Right lobe of liver (tissue), 6 donors: ENCODE results near the gene PRAC1. TPM values are rescaled to one million over a fixed set of nuclear protein-coding genes. Genes with fewer than 3 reads are reported as not detected.

Experiments
- ATAC-seq, 4 donors: fragments of 200-7000 bp; cut with Tn5 transposase; one replicate each; pipeline ENCODE4 v1.9.1; 2020; ENCODE audit warnings: mild to moderate bottlenecking in 4 of 4, moderate library complexity in 4 of 4
- DNase-seq, 3 donors: peaks; one replicate each; pipeline ENCODE4 v3.0.0-alpha.2; 2020
- H3K27ac ChIP-seq, 3 donors: fragments of 200-600 bp; one replicate each; pipeline ENCODE4 v1.8.0; 2022
- H3K27me3 ChIP-seq, 2 donors: fragments of 200-600 bp; one replicate each; pipeline ENCODE4 v1.8.0; 2022
- H3K36me3 ChIP-seq, 4 donors: fragments of 200-600 bp; sonication (generic) in 1 of 4; one replicate each; pipeline versions ENCODE4 v1.5.1 to v1.8.0; 2017 to 2022; ENCODE audit warnings: control low read depth in 1 of 4
- H3K4me1 ChIP-seq, 4 donors: fragments of 200-600 bp; sonication (generic) in 1 of 4; one replicate each; pipeline versions ENCODE4 v1.5.1 to v1.8.0; 2017 to 2022; ENCODE audit warnings: control low read depth in 1 of 4
- H3K4me3 ChIP-seq, 3 donors: fragments of 200-600 bp; one replicate each; pipeline ENCODE4 v1.8.0; 2022
- H3K9me3 ChIP-seq, 4 donors: fragments of 200-600 bp; sonication (generic) in 1 of 4; one replicate each; pipeline versions ENCODE4 v1.5.1 to v1.8.0; 2017 to 2022; ENCODE audit warnings: control low read depth in 1 of 4
- POLR2A ChIP-seq: fragments of 450-650 bp; IDR thresholded peaks from one replicate; pipeline ENCODE4 v1.6.1; 2017; ENCODE audit warnings: antibody characterized with exemption, mild to moderate bottlenecking
- WGBS: methylation state at CpG from one replicate; pipeline ENCODE4 v1.1.6; 2018; ENCODE audit warnings: low coverage, low lambda C conversion rate; ENCODE audit not compliant: insufficient coverage; ENCODE audit errors: missing lambda C conversion rate; 5-methylcytosine and 5-hydroxymethylcytosine counted together
- intact Hi-C, 2 donors: fragments of 100-400 bp; cut with DNase I; formaldehyde crosslinking; loops; one replicate each; pipeline versions ENCODE4 v1.11.2 to v1.14.1; 2022
- total RNA-seq, 6 experiments: library from RNA; depleted of rRNA in 2 of 6; stranded (reverse); fragments of >200 nt in 2 of 6; fragmentation: NEBNext Ultra II Directional in 3 of 6; extraction: Animal tissue kit (Norgen Biotek cat#: 25700) in 3 of 6; gene quantifications; one replicate each; pipeline versions ENCODE4 v1.1.0 to v1.2.4, GENCODE V29; 2016 to 2023
- TF ChIP-seq, protein P1 (sequence below), 4 donors: fragments of 200-600 bp in 3 of 4; fragments of 450-650 bp in 1 of 4; IDR thresholded peaks; one replicate each; pipeline versions ENCODE4 v1.5.1 to v1.8.0; 2016 to 2022; ENCODE audit warnings: antibody characterized with exemption in 4 of 4, mild to moderate bottlenecking in 2 of 4
- donor health status: DM: no; HTN: yes; CAD: no.
- donor health status: DM: no; HTN: no; CAD: no.
- donor health status: DM: no; HTN: no; CAD: no.
- donor health status: DM: no; HTN: yes; CAD: no.
- donor health status: DM: no; HTN: yes; CAD: no.

The PRAC1 gene
- total RNA-seq, 6 experiments from 2014 or later: not detected

- Histone ChIP-seq H3K36me3 (no peaks in the 10 kb centered on the region), H3K9me3 (no peaks in the 10 kb centered on the region), H3K27ac (no peak overlapping the region), H3K27me3 (peaks cover 20 to 71% of the 10 kb centered on the region in 2 donors), H3K4me1 (no peaks in the 10 kb centered on the region), H3K4me3 (no peak overlapping the region)
- no peak for DNase-seq
- intact Hi-C loops: no loop called here
- TF ChIP-seq, protein P1, sequence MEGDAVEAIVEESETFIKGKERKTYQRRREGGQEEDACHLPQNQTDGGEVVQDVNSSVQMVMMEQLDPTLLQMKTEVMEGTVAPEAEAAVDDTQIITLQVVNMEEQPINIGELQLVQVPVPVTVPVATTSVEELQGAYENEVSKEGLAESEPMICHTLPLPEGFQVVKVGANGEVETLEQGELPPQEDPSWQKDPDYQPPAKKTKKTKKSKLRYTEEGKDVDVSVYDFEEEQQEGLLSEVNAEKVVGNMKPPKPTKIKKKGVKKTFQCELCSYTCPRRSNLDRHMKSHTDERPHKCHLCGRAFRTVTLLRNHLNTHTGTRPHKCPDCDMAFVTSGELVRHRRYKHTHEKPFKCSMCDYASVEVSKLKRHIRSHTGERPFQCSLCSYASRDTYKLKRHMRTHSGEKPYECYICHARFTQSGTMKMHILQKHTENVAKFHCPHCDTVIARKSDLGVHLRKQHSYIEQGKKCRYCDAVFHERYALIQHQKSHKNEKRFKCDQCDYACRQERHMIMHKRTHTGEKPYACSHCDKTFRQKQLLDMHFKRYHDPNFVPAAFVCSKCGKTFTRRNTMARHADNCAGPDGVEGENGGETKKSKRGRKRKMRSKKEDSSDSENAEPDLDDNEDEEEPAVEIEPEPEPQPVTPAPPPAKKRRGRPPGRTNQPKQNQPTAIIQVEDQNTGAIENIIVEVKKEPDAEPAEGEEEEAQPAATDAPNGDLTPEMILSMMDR (IDR thresholded peaks at IDR 0.05): no peak
- no peak for TF ChIP-seq POLR2A
- whole genome bisulfite sequencing: 5% methylated on average over 13 of the region's 13 CpGs
- peak in 1 of 4 donors; percentile 25 for ATAC-seq
These were observed 29.5 kb upstream of the PRAC1 start for GRCh38 chr17:48751733-48752398.

DNA sequence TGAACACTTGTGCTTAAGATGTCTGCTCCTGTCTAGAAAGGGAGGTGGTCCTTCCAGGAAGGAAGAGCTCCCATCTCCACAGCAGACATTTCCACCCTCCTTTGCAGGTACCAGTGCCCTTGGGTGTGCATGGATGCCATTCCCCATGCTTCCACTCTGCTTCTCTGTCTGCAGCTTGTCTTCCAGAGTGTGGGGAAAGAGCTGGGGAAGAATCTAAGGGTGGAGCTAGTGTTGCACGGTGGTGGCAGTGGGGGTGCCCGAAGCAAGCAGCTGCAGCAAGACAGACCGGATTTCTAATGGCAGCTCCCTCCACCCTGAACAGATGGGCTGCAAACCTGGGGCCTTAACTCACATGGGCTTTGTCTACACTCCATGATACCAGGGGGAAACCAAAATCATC is 28.9 kb upstream of the PRAC1 start:
- ATAC-seq (no peak), DNase-seq (no peak)
- Histone ChIP-seq H3K27me3 (peaks cover 22 to 72% of the 10 kb centered on the region in 2 donors), H3K4me3 (no peak overlapping the region), H3K36me3 (no peaks in the 10 kb centered on the region), H3K4me1 (no peaks in the 10 kb centered on the region), H3K9me3 (no peaks in the 10 kb centered on the region), H3K27ac (no peak overlapping the region)
- TF ChIP-seq POLR2A: no peak
- TF ChIP-seq, protein P1 (IDR thresholded peaks at IDR 0.05): no peak
- WGBS: 0% methylated on average over 3 of the region's 3 CpGs
- intact Hi-C loops: no loop called here

GRCh38 chr17:48749621-48750553 is 27.6 kb upstream of the PRAC1 start:
- ATAC-seq: no peak
- Histone ChIP-seq H3K27ac (no peak overlapping the region), H3K36me3 (no peaks in the 10 kb centered on the region), H3K4me3 (no peak overlapping the region), H3K27me3 (peaks cover 22 to 72% of the 10 kb centered on the region in 2 donors), H3K9me3 (no peaks in the 10 kb centered on the region), H3K4me1 (no peaks in the 10 kb centered on the region)
- 5% methylated on average over 19 of the region's 32 CpGs for WGBS
- no peak for DNase-seq
- TF ChIP-seq POLR2A: no peak
- TF ChIP-seq, protein P1 (IDR thresholded peaks at IDR 0.05): no peak
- intact Hi-C loops: no loop called here

- WGBS: 20% methylated on average over 16 of the region's 16 CpGs
- Histone ChIP-seq H3K36me3 (no peaks in the 10 kb centered on the region), H3K27ac (no peak overlapping the region), H3K9me3 (no peaks in the 10 kb centered on the region), H3K4me3 (no peak overlapping the region), H3K27me3 (peaks cover 22 to 64% of the 10 kb centered on the region in 2 donors), H3K4me1 (no peaks in the 10 kb centered on the region)
- intact Hi-C loops: no loop called here
- no peak for ATAC-seq
- no peak for DNase-seq
- TF ChIP-seq, protein P1 (IDR thresholded peaks at IDR 0.05): no peak
- no peak for TF ChIP-seq POLR2A
These were observed 26.6 kb upstream of the PRAC1 start for GRCh38 chr17:48748718-48749566.
